GM12873 (cell line): ENCODE results near the gene AKAP6.

ENCODE experiments used
- TF ChIP-seq, protein P1 (sequence below): IDR thresholded peaks from 2 replicates; pipeline ENCODE4 v1.5.1; 2012; ENCODE audit warnings: low read depth, mild to moderate bottlenecking, moderate library complexity, low read length, control low read depth; ENCODE audit not compliant: insufficient read depth; ENCODE audit errors: missing control alignments

Gene AKAP6

DNA sequence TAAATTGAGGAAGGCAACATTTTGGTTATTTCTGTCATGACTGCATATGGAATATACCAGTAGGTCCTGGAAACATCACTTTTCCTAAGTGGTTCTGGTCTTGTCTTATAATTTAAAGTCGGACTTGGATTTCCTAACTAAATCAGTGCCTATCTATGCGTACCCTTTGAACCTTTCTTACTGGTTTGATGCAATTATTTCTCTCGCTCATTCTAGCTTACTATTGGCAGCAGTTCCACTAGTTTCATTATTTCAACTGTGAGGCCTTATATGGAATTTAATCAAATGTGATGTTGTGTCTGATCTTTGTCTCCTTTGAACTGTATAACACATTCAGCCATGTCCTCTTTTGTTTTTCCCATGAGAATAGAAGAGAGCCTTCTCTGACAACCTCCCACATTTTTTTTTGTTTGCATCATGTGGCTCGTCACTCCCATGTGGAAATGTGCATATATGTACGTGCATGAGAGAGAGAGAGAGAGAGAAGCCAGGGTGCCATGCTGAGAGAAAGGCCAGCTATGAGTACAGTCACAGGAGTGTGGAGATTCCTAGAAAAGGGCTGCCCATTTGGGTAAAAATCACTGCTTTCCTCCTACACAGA is 48.0 kb downstream of the AKAP6 start:
- TF ChIP-seq, protein P1, sequence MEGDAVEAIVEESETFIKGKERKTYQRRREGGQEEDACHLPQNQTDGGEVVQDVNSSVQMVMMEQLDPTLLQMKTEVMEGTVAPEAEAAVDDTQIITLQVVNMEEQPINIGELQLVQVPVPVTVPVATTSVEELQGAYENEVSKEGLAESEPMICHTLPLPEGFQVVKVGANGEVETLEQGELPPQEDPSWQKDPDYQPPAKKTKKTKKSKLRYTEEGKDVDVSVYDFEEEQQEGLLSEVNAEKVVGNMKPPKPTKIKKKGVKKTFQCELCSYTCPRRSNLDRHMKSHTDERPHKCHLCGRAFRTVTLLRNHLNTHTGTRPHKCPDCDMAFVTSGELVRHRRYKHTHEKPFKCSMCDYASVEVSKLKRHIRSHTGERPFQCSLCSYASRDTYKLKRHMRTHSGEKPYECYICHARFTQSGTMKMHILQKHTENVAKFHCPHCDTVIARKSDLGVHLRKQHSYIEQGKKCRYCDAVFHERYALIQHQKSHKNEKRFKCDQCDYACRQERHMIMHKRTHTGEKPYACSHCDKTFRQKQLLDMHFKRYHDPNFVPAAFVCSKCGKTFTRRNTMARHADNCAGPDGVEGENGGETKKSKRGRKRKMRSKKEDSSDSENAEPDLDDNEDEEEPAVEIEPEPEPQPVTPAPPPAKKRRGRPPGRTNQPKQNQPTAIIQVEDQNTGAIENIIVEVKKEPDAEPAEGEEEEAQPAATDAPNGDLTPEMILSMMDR: no peak

DNA sequence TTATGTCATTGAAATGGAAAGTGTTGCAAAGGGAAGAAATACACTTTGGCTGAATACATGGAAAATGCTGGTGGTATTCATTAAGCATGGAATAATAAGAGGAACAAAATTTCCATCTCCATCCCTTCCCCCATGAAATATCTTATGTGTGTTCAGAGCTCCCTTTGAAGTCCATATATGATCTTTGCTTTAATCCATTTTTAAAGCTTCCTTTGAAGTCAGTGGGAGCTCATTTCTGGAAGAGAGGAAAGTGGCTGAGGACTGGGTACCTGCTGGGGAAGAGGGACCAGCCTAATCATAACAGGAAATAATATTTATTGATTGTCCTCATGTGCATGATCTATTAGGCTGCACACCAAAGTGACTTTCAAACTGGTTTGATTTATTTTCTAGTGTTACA is 49.2 kb downstream of the AKAP6 start:
- TF ChIP-seq, protein P1: no peak

DNA sequence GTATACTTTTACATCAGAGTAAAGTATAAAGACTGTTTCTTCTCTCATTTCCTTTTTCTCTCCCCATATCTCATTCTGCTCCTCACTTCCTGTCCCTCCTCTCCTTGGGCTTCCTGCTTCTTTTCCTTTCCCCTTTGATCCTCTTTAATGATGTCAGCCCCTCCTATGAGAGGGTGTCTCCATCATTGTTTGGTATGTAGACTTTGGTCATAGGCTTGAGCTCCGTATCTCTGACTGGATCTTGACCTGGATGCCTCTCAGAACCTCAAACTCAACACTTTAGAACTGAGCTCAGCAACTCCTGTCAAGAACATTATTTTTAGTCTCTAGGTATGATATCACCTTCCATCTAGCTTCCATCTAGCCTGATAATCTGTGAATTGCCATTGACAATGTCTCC is 50.3 kb downstream of the AKAP6 start:
- TF ChIP-seq, protein P1: no peak

DNA sequence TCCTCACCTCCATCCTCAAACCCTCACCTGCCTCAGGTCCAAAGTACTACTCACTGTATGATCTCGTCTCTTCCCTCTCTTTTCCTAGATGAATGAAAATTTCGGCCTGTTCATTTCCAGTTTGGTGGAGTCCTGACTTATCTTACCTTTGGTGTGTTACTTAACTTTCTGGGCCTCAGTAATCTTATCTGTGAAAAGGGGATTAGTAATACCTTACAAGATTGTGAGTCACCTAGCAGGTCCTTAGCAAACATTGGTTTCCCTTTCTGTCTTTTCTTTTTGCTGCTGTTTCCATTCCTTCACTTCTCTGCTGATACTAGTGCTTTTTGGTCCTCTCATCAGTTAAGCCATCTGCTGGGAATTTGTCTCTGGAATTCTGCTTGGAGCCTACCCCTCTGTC is 52.8 kb downstream of the AKAP6 start:
- TF ChIP-seq, protein P1: no peak

DNA sequence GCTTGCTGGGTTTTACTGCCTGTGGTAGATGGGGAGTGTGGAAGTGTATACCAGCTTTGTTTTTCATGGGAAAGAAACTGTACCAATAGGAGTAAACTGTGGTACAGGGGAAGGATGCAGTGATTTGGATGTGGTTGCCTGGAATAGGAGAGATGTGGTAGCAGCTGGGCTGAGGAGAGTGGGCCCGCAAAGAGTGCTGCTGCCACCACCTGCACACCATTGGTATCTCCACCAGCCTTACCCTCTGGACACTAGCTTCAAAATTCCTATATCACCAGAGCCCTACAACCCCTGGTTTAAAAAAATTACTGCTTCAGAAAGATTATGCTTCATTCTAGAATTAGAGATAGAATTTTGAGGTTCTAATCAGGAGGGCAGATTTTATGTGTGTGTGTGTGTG is 53.6 kb downstream of the AKAP6 start:
- TF ChIP-seq, protein P1: peak; percentile 43

DNA sequence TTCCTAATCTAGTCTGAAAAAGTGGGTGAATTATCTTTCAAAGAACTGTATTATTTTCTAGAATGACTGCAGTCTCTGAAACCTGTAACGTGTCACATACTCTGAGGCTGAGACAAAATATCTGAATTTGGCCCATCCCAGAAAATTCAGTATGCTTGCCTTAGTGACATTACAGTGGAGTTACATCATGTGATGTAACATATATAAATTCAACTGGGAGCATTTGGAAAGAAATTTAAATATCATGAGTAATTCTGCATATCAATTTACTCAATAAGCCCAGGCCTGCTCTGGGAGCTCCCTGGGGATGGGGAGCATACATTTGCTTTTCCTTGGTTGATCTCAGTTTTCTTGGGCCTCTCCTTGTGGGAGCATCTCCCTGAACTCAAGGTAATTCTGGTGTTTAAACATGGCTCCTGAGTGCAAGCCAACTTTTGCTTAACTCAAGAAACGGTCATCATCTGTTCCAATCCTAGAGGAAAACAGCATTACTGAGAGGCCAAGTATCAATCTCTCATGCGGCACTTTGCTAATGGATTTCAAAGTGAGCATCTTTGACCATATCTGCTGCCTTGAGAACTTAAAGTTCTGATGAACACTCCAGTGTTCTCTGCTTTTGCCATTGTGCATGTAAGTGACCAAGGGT is 54.4 kb downstream of the AKAP6 start:
- TF ChIP-seq, protein P1: no peak

DNA sequence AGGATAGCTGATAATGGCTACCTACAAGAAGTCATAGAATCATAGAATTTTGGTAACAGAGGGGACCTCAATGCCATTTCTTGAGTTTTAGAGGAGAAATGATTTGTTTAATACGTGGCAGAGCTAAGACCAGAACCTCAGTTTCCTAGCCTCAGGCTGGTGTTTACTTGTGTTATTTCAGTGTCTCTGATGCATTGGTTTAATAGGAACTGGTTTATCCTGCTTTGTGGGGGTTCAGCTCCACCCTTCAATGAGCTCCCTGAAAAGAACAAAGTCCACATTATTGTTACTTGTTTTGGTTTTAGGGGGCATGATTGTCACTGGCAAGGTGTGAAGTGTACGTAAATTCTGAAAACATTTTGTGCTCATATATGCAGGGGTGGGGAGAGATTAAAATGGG is 55.4 kb downstream of the AKAP6 start:
- TF ChIP-seq, protein P1: no peak
